Esophagus muscularis mucosa (tissue), 4 donors: ENCODE data around the gene BTBD8. TPM values are rescaled to one million over a fixed set of nuclear protein-coding genes. Genes with fewer than 3 reads are reported as not detected.

ENCODE experiments used
- DNase-seq: peaks from one replicate; pipeline ENCODE4 v3.0.0-alpha.2; 2017; ENCODE audit errors: extremely low spot score
- H3K27ac ChIP-seq, 4 donors: fragments of 200-600 bp; sonication (generic); replicated peaks in 1 of 4; 1 replicate in 3 of 4; 2 replicates in 1 of 4; pipeline ENCODE4 v1.5.1; 2016 to 2019; ENCODE audit warnings: mild to moderate bottlenecking in 1 of 4
- H3K27me3 ChIP-seq, 4 donors: fragments of 200-600 bp; sonication (generic); one replicate each; pipeline versions ENCODE4 v1.5.1 to v1.6.0; 2016 to 2019
- H3K36me3 ChIP-seq, 4 donors: fragments of 200-600 bp; sonication (generic); one replicate each; pipeline ENCODE4 v1.5.1; 2016 to 2019
- H3K4me1 ChIP-seq, 4 donors: fragments of 200-600 bp; sonication (generic); one replicate each; pipeline ENCODE4 v1.5.1; 2016 to 2019
- H3K4me3 ChIP-seq, 4 donors: fragments of 200-600 bp; sonication (generic); 1 replicate in 2 of 4; 2 replicates in 2 of 4; pipeline ENCODE4 v1.5.1; 2016 to 2019; ENCODE audit warnings: mild to moderate bottlenecking in 4 of 4, moderate library complexity in 1 of 4
- H3K9me3 ChIP-seq, 4 donors: fragments of 200-600 bp; sonication (generic); 1 replicate in 3 of 4; 2 replicates in 1 of 4; pipeline ENCODE4 v1.5.1; 2016 to 2019
- EP300 ChIP-seq: sonication (generic); formaldehyde crosslinking; IDR thresholded peaks from one replicate; pipeline ENCODE4 v1.6.1; 2017; ENCODE audit warnings: antibody characterized with exemption
- POLR2A ChIP-seq: fragments of 450-650 bp; IDR thresholded peaks from one replicate; pipeline ENCODE4 v1.6.1; 2017; ENCODE audit warnings: antibody characterized with exemption, moderate library complexity, mild to moderate bottlenecking, low read depth
- POLR2AphosphoS5 ChIP-seq, 2 donors: sonication (generic); formaldehyde crosslinking; IDR thresholded peaks; one replicate each; pipeline ENCODE4 v1.6.1; 2017; ENCODE audit warnings: antibody characterized with exemption in 2 of 2
- WGBS: methylation state at CpG from one replicate; pipeline ENCODE4 v1.1.5; 2018; 5-methylcytosine and 5-hydroxymethylcytosine counted together
- intact Hi-C: fragments of 100-400 bp; cut with DNase I; formaldehyde crosslinking; loops from one replicate; pipeline ENCODE4 v1.15.1; 2023
- total RNA-seq, 4 donors: library from RNA; depleted of rRNA; stranded (reverse); fragments of >200 nt; gene quantifications; one replicate each; pipeline versions ENCODE4 v1.1.0 to v1.2.1, GENCODE V29; 2016
- TF ChIP-seq, protein P1 (sequence below), 3 experiments: fragments of 200-600 bp in 2 of 3; fragments of 450-650 bp in 1 of 3; sonication (generic) in 2 of 3; IDR thresholded peaks; one replicate each; pipeline ENCODE4 v1.5.1; 2017 to 2019; ENCODE audit warnings: antibody characterized with exemption in 3 of 3, mild to moderate bottlenecking in 2 of 3, moderate library complexity in 1 of 3

The BTBD8 gene
- total RNA-seq, 4 donors from 2014 or later: 4.3 to 7.8 (median 5.9) TPM

DNA sequence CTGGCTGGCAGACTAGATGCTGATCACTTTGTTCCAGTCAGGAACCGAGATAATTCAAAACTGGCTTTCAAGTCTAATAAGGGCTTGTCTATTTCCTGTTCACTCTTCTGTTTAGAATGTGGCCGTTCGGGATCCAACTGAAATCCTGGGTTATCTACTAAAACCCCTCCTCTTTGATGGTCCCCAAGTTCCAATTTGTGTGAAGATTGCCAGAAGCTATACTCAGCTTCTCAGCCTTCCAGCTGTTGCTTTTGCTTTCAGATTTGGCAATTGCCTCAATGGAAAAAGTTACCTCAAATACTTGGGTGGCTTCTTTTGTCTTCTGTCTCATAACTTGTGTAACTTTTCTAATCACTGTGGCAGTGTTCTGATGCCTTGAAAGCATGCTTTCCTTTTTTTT lies 43.7 kb downstream of the BTBD8 start:
- DNase-seq: no peak
- WGBS: 55% methylated on average over 3 of the region's 3 CpGs
- Histone ChIP-seq H3K27me3 (no peaks in the 10 kb centered on the region), H3K9me3 (no peaks in the 10 kb centered on the region), H3K36me3 (peaks cover 0 to 3% (median 0%) of the 10 kb centered on the region in 4 donors), H3K4me3 (no peak overlapping the region), H3K27ac (no peak overlapping the region), H3K4me1 (peaks cover 0 to 4% (median 0%) of the 10 kb centered on the region in 4 donors)
- intact Hi-C loops: no loop called here
- no peak for TF ChIP-seq POLR2A
- TF ChIP-seq, protein P1, sequence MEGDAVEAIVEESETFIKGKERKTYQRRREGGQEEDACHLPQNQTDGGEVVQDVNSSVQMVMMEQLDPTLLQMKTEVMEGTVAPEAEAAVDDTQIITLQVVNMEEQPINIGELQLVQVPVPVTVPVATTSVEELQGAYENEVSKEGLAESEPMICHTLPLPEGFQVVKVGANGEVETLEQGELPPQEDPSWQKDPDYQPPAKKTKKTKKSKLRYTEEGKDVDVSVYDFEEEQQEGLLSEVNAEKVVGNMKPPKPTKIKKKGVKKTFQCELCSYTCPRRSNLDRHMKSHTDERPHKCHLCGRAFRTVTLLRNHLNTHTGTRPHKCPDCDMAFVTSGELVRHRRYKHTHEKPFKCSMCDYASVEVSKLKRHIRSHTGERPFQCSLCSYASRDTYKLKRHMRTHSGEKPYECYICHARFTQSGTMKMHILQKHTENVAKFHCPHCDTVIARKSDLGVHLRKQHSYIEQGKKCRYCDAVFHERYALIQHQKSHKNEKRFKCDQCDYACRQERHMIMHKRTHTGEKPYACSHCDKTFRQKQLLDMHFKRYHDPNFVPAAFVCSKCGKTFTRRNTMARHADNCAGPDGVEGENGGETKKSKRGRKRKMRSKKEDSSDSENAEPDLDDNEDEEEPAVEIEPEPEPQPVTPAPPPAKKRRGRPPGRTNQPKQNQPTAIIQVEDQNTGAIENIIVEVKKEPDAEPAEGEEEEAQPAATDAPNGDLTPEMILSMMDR (IDR thresholded peaks at IDR 0.05): no peak
- TF ChIP-seq EP300: no peak
- no peak for TF ChIP-seq POLR2AphosphoS5 (IDR thresholded peaks at IDR 0.05)

DNA sequence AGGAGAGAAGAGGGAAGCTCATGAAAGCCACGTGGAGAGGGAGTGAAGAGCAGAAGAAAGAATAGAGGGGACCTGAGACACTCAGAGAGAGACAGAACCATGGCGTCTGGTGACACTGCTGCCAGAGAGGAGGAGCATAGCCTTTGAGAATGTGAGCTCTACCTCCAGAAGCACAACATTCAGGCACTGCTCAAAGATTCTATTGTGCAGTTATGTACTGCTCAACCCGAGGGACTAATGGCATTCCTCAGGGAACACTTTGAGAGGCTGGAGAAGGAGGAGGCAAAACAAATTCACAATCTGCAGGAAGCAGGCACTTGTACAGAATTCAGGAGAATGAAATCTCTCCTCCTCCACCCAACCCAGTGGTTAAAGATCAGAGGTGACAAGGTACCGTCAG lies 45.1 kb downstream of the BTBD8 start:
- no peaks in the 10 kb centered on the region for H3K27me3 ChIP-seq
- no peak for DNase-seq
- H3K4me3 ChIP-seq: no peak overlapping the region
- no peak overlapping the region for H3K27ac ChIP-seq
- H3K9me3 ChIP-seq: no peaks in the 10 kb centered on the region
- WGBS: 75% methylated on average over 4 of the region's 4 CpGs
- intact Hi-C loops: no loop called here
- peaks cover 0 to 7% (median 0%) of the 10 kb centered on the region in 4 donors for H3K36me3 ChIP-seq
- peaks cover 0 to 4% (median 0%) of the 10 kb centered on the region in 4 donors for H3K4me1 ChIP-seq
- no peak for TF ChIP-seq POLR2A
- TF ChIP-seq EP300: no peak
- no peak for TF ChIP-seq POLR2AphosphoS5 (IDR thresholded peaks at IDR 0.05)
- TF ChIP-seq, protein P1 (IDR thresholded peaks at IDR 0.05): no peak

DNA sequence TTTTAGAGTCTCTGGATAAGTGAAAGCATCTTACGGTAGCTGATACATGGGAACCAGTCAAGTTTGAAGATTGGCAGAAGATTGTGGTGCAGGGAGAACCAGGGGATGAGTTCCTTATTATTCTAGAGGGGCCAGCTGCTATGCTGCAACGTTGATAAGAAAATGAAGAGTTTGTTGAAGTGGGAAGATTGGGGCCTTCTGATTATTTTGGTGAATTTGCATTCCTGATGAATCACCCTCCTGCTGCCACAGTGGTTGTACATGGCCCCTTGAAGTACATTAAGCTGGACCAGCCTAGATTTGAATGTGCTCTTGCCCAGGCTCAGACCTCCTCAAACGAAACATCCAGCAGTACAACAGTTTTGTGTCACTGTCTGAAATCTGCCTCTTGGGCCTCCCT lies 45.9 kb downstream of the BTBD8 start:
- Histone ChIP-seq H3K27me3 (no peaks in the 10 kb centered on the region), H3K27ac (no peak overlapping the region), H3K36me3 (peaks cover 0 to 15% (median 5%) of the 10 kb centered on the region in 4 donors), H3K4me3 (no peak overlapping the region), H3K4me1 (peaks cover 0 to 4% (median 0%) of the 10 kb centered on the region in 4 donors), H3K9me3 (no peaks in the 10 kb centered on the region)
- no peak for DNase-seq
- 90% methylated on average over 3 of the region's 3 CpGs for WGBS
- TF ChIP-seq POLR2AphosphoS5 (IDR thresholded peaks at IDR 0.05) (no peak), POLR2A (no peak), EP300 (no peak)
- TF ChIP-seq, protein P1 (IDR thresholded peaks at IDR 0.05): no peak
- intact Hi-C loops: no loop called here

DNA sequence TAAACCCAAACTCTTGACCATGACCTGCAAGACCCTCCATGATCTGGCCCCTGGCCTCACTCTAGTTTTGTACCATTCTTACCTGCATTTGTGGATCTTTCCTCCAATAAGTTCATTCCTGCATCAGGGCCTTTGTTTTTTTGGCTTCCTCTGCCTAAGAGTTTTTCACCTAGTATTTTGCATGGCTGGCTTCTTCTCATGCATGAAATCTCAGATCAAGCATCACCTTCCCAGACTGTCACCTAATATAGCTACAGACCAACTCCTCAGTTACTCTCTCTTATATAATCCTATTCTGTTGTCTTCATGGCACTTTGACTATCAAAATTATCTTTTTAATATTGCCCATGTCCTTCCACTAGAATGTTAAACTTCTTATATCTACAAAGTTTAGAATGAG lies 54.2 kb downstream of the BTBD8 start:
- H3K4me1 ChIP-seq: no peaks in the 10 kb centered on the region
- no peak for TF ChIP-seq EP300
- intact Hi-C loops: no loop called here
- DNase-seq: no peak
- H3K27ac ChIP-seq: no peak overlapping the region
- no peaks in the 10 kb centered on the region for H3K27me3 ChIP-seq
- no peaks in the 10 kb centered on the region for H3K9me3 ChIP-seq
- H3K36me3 ChIP-seq: peaks cover 0 to 21% (median 5%) of the 10 kb centered on the region in 4 donors
- no peak overlapping the region for H3K4me3 ChIP-seq

DNA sequence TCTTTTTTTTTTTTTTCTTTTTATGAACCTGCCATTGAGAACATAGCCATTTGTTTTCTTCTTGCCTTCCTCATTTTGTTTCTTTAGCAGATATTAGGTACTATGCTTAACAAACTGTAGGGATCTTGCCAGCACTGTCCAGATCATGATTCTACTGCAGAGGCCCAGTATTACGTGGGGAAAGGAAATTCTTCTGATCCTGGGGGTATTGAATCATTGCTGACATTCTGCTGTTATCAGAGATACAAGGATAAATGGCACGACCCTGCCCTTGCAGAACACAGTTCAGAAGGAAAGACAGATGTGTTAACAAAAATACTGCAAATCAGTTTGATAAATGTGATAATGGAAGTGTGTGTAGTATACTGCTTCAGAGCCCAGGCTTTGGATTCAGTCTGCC lies 56.2 kb downstream of the BTBD8 start:
- TF ChIP-seq EP300 (no peak), POLR2AphosphoS5 (IDR thresholded peaks at IDR 0.05) (no peak), POLR2A (no peak)
- TF ChIP-seq, protein P1 (IDR thresholded peaks at IDR 0.05): no peak
- intact Hi-C loops: no loop called here
- no peak overlapping the region for H3K4me3 ChIP-seq
- no peak for DNase-seq
- 55% methylated on average over 2 of the region's 2 CpGs for whole genome bisulfite sequencing
- no peak overlapping the region for H3K27ac ChIP-seq
- no peaks in the 10 kb centered on the region for H3K9me3 ChIP-seq
- H3K36me3 ChIP-seq: peaks cover 0 to 5% (median 0%) of the 10 kb centered on the region in 4 donors
- no peaks in the 10 kb centered on the region for H3K4me1 ChIP-seq
- no peaks in the 10 kb centered on the region for H3K27me3 ChIP-seq
